PC-3 (cell line): ENCODE measurements around the gene ALDH8A1.

Experiments
- CTCF ChIP-seq: fragments of 300-600 bp; sonication (generic); conservative IDR thresholded peaks from 2 replicates; pipeline ENCODE4 v1.5.1; 2017; ENCODE audit warnings: antibody characterized with exemption, low read depth, mild to moderate bottlenecking, low read length
- EZH2phosphoT487 ChIP-seq: fragments of 300-600 bp; sonication (generic); IDR thresholded peaks from 2 replicates; pipeline ENCODE4 v1.6.1; 2018; ENCODE audit warnings: mild to moderate bottlenecking, antibody characterized with exemption, low read length, borderline replicate concordance

DNA sequence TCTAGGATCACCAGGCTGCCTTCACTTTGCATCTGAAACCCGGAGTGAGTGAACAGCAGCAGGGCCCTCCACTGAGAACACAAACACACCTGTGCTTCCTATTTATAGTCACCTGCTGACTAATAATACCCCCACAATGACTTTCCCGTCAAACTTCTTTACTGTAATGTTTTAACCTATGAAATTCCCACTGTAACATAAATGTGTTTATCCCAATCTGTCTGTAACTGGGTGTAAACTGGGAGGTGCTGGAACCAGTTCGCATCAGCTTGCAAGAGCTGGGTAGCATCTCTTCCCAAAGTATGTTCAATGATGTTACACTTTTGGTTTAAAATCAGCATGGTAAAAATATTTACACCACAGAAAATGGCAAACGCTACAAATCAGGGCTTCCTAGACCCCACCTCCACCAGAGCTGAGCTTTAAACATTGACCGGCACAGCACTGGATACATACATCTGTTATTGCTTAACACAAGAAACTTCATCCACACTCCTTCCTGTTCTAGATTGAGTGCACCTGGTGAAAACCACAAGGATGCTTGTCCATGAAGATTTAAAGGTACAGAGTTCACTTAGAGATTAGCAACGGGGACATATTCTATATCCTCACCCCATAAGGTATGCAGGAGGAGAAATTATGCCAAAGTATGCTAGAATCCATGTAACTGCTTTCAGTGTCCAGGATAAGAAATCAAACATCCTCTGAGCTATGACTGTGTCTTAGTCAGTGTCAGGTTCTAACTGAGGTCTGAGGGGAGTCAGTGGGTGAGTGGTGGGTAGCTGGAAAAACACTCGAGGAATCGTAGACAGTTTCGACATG is 79.0 kb downstream of the ALDH8A1 start:
- TF ChIP-seq EZH2phosphoT487 (no peak), CTCF (no peak)
